HepG2 (cell line): ENCODE results near the gene NKRF. TPM values are rescaled to one million over a fixed set of nuclear protein-coding genes. Genes with fewer than 3 reads are reported as not detected.

ENCODE experiments used
- HDAC1 ChIP-seq: sonication (generic); formaldehyde crosslinking; IDR thresholded peaks from 2 replicates; pipeline ENCODE4 v1.5.1; 2020; ENCODE audit warnings: mild to moderate bottlenecking, missing genetic modification reagents
- RAD21 ChIP-seq: fragments of 450-650 bp; formaldehyde crosslinking; IDR thresholded peaks from 2 replicates; pipeline ENCODE4 v1.5.0; 2020; ENCODE audit warnings: mild to moderate bottlenecking
- SKIL ChIP-seq: sonication (generic); formaldehyde crosslinking; IDR thresholded peaks from 2 replicates; pipeline ENCODE4 v1.8.0; 2022; ENCODE audit warnings: missing genetic modification reagents, mild to moderate bottlenecking, moderate library complexity, borderline replicate concordance
- ZMAT3 ChIP-seq: sonication (generic); formaldehyde crosslinking; conservative IDR thresholded peaks from 2 replicates; pipeline ENCODE4 v1.7.0; 2021; ENCODE audit warnings: missing genetic modification reagents
- ZNF101 ChIP-seq: sonication (generic); formaldehyde crosslinking; IDR thresholded peaks from 2 replicates; pipeline ENCODE4 v1.4.0; 2020; ENCODE audit warnings: mild to moderate bottlenecking, low read depth, missing genetic modification reagents, borderline replicate concordance
- ZNF331 ChIP-seq: sonication (generic); formaldehyde crosslinking; IDR thresholded peaks from 2 replicates; pipeline ENCODE4 v1.4.0; 2020; ENCODE audit warnings: missing genetic modification reagents
- polyA plus RNA-seq, 8 experiments: library from polyadenylated mRNA; depleted of rRNA in 3 of 8; stranded (reverse) in 7 of 8; unstranded in 1 of 8; fragments of >200 nt; fragmentation: Illumina TruSeq in 4 of 8; extraction: Trizol in 4 of 8; gene quantifications; 2 replicates each; pipeline versions ENCODE4 v1.2.1 to v1.2.3, GENCODE V29; 2011 to 2016; ENCODE audit warnings: low read depth in 4 of 8, missing spikeins in 1 of 8, mixed read lengths in 1 of 8; ENCODE audit not compliant: insufficient read depth in 1 of 8
- total RNA-seq, 5 experiments: library from RNA; depleted of rRNA; stranded (reverse); fragments of >200 nt; fragmentation: Illumina TruSeq; extraction: Trizol; gene quantifications; 2 replicates each; pipeline ENCODE4 v1.2.3, GENCODE V29; 2016; ENCODE audit warnings: low read depth in 1 of 5
- TF ChIP-seq, protein P1 (sequence below): sonication (generic); formaldehyde crosslinking; IDR thresholded peaks from 2 replicates; pipeline ENCODE4 v1.4.0; 2020; ENCODE audit warnings: missing genetic modification reagents
- TF ChIP-seq, protein P2 (sequence below): IDR thresholded peaks from 2 replicates; pipeline ENCODE4 v1.4.0; 2020; ENCODE audit warnings: mild to moderate bottlenecking, missing genetic modification reagents
- TF ChIP-seq, protein P3 (sequence below): sonication (generic); formaldehyde crosslinking; IDR thresholded peaks from 2 replicates; pipeline ENCODE4 v1.4.0; 2020; ENCODE audit warnings: mild to moderate bottlenecking, missing genetic modification reagents

The NKRF gene
- total and polyA plus RNA-seq, 2 of the 13 experiments (the other 11 are each of a cell fraction or from before 2014, with no cell fraction given): 3.3 to 6.0 TPM

DNA sequence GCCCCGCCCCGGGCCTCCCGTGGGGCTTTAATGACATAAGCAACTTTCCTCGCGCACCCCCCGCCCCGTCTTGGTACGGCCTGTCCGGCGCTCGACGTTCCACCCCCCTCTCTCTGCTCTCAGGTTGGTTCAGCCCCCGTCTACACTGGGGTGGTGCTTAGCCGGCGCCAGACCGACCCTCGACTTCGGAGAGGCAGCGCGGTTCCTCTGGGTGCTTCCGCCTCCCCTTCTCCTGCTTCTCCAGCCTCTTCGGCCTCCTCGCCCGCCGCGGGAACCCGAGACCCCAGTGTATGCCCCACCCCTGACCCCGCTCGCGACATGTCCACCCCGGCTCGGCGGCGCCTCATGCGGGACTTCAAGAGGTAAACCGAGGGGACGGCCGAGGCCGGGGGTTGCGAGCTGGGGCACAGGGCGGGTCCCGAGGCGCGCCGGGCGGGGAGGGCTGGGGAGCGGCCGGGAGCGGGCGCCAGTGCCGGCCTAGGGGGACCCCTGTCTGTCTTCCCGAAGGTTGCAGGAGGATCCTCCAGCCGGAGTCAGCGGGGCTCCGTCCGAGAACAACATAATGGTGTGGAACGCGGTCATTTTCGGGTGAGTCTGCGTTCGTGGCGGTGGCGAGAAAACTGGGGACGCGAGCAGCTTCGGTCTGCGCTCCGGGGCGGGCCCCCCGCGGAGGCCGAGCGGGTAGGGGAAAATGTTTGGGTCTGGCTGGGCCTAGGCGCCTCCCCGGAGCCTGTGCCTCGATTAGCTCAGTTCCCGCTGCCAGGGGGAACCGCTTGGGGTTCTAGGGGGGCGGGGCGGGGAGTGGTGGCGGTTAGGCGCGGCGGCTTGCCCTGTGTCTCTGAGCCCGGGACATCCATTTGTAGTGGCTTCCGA lies 31.6 kb downstream of the NKRF start, which contains the start of gene UBE2A (continued):
- TF ChIP-seq ZMAT3: no peak
- TF ChIP-seq ZNF331 (CRISPR knock-in tag): 0 out of 2 replicates have a peak, but pooled peaks have one; percentile 23
- TF ChIP-seq HDAC1 (CRISPR knock-in tag): peak; percentile 58
- no peak for TF ChIP-seq ZNF101
- TF ChIP-seq, protein P1, sequence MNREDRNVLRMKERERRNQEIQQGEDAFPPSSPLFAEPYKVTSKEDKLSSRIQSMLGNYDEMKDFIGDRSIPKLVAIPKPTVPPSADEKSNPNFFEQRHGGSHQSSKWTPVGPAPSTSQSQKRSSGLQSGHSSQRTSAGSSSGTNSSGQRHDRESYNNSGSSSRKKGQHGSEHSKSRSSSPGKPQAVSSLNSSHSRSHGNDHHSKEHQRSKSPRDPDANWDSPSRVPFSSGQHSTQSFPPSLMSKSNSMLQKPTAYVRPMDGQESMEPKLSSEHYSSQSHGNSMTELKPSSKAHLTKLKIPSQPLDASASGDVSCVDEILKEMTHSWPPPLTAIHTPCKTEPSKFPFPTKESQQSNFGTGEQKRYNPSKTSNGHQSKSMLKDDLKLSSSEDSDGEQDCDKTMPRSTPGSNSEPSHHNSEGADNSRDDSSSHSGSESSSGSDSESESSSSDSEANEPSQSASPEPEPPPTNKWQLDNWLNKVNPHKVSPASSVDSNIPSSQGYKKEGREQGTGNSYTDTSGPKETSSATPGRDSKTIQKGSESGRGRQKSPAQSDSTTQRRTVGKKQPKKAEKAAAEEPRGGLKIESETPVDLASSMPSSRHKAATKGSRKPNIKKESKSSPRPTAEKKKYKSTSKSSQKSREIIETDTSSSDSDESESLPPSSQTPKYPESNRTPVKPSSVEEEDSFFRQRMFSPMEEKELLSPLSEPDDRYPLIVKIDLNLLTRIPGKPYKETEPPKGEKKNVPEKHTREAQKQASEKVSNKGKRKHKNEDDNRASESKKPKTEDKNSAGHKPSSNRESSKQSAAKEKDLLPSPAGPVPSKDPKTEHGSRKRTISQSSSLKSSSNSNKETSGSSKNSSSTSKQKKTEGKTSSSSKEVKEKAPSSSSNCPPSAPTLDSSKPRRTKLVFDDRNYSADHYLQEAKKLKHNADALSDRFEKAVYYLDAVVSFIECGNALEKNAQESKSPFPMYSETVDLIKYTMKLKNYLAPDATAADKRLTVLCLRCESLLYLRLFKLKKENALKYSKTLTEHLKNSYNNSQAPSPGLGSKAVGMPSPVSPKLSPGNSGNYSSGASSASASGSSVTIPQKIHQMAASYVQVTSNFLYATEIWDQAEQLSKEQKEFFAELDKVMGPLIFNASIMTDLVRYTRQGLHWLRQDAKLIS (CRISPR knock-in tag): no peak
- TF ChIP-seq, protein P2, sequence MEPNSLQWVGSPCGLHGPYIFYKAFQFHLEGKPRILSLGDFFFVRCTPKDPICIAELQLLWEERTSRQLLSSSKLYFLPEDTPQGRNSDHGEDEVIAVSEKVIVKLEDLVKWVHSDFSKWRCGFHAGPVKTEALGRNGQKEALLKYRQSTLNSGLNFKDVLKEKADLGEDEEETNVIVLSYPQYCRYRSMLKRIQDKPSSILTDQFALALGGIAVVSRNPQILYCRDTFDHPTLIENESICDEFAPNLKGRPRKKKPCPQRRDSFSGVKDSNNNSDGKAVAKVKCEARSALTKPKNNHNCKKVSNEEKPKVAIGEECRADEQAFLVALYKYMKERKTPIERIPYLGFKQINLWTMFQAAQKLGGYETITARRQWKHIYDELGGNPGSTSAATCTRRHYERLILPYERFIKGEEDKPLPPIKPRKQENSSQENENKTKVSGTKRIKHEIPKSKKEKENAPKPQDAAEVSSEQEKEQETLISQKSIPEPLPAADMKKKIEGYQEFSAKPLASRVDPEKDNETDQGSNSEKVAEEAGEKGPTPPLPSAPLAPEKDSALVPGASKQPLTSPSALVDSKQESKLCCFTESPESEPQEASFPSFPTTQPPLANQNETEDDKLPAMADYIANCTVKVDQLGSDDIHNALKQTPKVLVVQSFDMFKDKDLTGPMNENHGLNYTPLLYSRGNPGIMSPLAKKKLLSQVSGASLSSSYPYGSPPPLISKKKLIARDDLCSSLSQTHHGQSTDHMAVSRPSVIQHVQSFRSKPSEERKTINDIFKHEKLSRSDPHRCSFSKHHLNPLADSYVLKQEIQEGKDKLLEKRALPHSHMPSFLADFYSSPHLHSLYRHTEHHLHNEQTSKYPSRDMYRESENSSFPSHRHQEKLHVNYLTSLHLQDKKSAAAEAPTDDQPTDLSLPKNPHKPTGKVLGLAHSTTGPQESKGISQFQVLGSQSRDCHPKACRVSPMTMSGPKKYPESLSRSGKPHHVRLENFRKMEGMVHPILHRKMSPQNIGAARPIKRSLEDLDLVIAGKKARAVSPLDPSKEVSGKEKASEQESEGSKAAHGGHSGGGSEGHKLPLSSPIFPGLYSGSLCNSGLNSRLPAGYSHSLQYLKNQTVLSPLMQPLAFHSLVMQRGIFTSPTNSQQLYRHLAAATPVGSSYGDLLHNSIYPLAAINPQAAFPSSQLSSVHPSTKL: peak; percentile 29; the same call in 1 of the 2 replicates
- peak; percentile 53; the same call in 1 of the 2 replicates for TF ChIP-seq SKIL
- TF ChIP-seq RAD21 (CRISPR knock-in tag): no peak
- TF ChIP-seq, protein P3, sequence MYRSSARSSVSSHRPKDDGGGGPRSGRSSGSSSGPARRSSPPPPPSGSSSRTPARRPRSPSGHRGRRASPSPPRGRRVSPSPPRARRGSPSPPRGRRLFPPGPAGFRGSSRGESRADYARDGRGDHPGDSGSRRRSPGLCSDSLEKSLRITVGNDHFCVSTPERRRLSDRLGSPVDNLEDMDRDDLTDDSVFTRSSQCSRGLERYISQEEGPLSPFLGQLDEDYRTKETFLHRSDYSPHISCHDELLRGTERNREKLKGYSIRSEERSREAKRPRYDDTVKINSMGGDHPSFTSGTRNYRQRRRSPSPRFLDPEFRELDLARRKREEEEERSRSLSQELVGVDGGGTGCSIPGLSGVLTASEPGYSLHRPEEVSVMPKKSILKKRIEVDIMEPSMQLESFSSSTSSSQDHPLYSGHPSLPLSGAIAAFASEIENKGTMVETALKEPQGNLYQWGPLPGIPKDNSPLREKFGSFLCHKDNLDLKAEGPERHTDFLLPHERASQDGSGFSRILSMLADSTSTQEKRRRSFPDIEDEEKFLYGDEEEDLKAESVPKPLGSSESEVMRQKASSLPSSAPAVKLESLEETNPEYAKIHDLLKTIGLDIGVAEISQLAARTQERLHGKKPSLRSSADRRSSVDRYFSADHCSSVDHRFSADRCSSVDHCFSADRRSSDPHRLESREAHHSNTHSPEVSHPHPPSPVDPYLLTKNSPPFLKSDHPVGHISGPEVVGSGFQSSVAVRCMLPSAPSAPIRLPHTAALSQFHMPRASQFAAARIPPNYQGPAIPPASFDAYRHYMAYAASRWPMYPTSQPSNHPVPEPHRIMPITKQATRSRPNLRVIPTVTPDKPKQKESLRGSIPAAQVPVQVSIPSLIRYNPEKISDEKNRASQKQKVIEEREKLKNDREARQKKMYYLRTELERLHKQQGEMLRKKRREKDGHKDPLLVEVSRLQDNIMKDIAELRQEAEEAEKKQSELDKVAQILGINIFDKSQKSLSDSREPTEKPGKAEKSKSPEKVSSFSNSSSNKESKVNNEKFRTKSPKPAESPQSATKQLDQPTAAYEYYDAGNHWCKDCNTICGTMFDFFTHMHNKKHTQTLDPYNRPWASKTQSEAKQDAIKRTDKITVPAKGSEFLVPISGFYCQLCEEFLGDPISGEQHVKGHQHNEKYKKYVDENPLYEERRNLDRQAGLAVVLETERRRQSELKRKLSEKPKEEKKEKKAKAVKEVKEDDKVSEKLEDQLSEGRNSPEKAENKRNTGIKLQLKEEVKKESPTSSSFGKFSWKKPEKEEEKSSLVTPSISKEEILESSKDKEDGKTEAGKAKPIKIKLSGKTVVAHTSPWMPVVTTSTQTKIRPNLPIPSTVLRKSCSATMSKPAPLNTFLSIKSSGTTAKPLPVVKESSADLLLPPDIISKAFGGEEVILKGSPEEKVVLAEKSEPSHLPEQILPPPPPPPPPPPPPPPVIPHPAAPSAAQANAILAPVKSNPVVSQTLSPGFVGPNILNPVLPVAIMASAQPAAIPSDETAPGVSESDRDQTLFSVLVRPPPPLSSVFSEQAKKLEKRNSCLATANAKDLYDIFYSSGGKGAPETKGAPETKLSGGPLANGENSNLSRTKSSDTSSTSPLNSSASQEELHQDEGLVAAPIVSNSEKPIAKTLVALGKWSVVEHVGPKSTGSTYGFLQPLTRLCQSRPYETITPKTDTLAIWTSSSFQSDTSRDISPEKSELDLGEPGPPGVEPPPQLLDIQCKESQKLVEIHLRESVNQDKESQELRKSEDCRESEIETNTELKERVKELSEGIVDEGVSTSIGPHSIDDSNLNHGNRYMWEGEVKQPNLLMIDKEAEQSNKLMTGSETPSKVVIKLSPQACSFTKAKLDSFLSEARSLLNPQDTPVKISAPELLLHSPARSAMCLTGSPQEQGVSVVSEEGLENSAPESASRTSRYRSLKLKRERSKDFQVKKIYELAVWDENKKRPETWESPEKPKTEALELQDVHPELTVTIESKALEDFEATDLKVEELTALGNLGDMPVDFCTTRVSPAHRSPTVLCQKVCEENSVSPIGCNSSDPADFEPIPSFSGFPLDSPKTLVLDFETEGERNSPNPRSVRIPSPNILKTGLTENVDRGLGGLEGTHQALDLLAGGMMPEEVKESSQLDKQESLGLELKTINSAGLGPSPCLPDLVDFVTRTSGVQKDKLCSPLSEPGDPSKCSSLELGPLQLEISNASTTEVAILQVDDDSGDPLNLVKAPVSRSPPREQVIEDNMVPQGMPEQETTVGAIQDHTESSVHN (CRISPR knock-in tag): no peak
